ENCODE data around the gene CFAP119.

The CFAP119 gene

DNA sequence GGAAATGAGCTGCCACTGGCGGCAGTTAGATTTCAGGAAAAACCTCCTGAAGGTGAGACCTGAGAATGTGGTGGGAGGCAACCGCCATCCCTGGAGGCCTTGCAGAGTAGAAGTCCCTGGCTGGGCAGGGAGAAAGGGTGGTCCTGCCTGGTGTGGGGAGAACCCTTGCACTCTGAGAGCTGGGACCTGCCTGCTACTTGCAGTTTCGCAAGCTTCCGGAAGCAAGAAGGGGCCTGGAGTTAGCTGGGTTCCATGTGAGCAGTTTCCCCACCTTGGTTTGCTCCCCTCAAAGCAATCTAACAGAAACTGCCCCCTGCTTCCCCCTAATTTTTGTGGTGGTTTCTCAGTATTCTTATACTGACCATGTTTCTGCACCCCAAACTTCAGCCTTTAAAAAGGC, 18.7 kb upstream of the CFAP119 start:
- peak; percentile 60 for DNase-seq

DNA sequence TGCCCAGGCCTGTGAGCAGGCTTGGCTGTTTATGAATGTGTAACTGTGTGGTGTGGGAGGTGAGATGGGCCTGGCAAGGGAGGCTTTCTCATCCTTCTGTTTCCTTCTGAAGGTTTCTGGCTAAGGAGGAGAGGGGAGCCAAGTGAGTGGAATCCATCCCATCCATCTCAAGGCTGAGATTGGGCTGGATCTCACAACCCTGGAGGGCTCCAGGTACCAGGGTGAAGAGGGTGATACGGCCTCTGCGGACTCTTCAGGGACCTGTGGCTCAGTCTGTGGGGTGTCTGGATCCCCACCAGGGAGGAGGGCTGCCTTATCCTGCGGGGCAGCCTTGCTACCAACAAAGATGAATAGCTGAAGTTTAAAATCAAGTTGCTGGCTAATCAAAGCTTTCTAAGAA, 18.2 kb upstream of the CFAP119 start:
- no peak for DNase-seq

DNA sequence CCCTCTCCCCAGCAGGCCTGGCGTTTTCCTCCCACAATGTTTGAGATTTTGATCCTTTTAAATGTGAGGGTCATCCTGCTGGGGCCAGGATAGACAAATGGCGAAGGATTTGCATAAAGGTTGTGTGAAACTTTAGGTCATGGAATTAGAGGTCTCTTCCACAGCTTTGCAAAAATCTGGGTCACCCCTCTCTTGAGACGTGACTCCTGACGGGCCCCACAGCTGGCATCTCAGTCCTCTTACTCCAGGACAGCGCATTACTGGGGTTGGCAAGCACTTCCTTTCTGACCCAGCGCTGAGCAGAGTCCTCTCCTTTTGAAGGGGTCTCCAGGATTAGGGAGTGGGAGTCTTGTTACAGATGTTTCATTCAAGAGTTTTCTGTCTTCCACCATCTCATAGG, 17.7 kb upstream of the CFAP119 start:
- DNase-seq, result no peak

DNA sequence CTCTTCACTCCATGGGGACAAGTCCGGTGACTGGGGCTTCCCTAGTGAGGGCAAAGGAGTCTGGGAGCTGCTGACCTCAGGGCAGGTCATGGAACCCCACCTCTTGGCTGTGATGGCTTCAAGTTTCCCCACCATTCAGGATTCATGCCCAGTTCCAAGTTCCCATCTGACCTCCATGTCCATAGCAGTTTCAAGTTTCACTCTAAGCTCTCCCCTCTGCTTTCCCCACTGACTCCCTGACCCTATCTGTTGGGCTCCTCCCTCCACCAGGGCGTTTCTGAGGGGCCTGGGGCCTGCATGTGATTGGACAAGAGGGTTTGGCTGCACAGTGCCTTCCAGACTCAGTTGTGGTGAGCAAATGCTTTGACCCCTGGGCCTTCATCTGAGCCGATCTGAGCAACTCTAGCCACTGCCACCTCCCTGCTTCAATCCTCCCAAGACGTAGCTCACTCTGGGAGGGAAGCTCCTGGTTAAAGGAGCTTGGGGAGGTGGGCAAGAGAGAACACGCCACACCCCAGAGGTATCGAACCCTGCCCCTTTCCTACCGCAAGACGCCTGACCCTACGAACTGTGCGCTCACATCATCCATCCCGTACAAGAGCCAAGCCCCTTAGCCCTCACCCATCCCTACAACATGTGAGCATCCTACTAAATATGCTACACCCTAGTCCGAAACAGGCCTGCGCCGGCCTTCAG, 16.8 kb upstream of the CFAP119 start:
- DNase-seq, result no peak

DNA sequence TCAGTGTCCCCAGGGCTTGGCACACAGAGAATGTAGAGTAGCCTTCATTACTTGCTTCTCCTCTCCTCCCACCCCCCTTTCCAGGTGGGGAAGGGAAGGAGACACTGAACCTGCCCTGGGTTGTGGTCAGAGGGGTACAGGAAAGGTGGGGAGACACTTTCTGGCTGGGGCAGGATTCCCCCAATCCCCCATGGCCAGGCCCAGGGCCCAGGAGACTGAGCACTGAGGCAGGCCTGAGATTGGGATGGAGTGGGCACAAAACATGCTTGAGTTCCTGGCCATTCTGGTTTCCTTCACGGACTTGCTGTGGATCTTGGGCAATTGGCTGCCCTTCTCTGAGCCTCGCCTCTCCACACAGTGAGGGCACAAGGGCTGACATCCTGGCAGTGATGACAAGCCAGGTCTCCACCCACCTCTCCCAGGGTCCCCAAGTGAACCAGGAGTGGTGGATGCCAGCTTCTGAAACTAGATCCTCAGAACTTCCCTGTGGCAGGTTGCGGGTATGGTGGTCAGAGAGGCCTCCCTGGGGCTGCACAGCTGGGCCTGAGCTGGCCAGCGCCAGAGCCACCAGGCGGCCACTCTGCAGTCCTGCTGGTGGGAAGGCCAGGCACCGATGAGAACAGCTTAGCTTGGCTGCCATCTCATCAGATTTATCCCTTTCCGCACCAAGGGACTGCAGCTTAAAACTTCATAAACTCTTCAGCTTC, 15.9 kb upstream of the CFAP119 start:
- peak; percentile 40 for DNase-seq

DNA sequence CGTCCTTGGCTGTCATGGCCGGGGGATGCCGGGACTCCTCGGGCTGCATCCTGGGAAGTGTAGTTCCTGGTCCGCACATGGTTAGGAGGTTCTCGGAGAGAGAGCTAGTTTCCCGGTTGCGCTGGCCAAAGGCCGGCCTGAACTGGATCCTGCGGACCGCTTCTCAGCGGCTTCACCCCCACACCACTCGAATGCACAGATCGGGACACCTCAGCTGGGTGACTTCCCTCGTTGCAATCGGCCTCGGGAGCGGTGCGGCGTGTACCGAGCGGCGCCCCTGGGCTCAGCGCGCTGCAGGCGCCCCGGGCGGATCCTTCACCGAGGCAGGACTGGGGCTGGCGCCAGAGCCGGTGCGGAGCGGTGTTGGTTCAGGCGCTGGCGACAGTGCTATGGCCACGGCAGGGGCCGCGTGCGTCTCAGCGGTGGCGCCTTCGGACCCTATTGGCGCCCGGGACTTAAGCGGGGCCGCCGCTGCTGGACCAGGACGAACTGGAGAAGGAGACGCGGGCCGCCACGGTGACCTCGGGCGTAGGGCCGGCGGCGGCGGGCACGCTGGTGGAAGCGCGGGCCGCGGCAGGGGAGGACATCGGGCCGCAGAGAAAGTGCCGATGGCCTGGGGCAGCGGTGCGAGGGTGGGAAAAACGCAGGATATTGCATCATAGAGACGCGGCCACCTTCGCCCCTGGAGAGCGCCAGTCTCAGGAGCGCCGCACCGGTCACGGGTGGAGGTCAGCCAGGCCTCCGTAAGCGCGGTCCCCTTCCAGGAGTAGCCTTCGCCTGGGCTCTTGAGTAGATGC, 13.7 kb upstream of the CFAP119 start:
- DNase-seq, result peak; percentile 77

DNA sequence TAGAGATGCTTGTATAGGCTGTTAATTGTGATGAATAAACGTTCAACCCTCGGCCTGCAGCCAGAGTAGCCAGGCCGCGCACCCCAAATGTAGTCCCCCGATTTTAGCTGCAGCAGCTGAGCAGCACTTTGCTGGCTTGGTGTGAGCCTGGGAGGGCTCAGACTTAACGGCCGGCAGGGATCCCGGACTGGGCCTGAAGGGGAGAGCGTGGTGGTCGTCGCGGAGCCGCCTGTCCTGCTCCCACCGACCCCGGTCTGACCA, 13.2 kb upstream of the CFAP119 start:
- DNase-seq, result no peak

DNA sequence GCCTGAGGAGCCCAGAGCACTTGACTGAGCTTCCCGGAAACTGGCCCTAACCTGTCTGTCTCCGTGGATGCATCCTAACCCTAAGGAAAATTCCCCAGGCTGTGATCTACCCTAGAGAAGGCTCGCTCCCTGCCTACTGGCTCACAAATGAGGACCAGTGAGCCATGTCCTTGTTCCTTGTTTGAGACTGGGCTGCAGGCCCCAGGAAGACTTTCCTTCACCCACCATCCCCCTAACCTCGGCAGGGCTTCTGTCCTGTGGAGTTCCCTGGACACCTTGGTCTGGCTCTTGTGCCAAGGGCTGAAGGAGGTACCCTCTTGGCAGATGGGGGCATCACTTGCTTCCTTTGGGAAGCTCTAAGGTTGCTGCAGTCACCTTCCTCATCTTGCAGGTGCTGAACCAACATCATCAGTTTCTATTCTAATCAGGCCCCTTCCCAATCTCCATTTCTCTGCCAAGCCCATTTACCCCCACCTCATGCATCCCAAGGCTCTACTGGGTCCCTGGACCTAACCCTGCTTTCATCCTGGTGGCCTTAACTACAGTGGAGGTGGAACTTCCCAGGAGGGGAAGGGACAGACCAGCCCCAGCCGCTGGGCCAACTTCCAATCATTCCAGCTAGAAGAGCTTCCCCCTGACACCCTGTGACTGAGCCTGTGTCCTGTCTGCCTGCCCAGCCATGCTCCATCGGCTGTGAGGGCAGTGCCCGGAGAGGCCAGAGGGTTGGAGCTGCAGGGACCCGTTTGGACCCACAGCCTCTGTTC, 12.7 kb upstream of the CFAP119 start:
- no peak for DNase-seq

DNA sequence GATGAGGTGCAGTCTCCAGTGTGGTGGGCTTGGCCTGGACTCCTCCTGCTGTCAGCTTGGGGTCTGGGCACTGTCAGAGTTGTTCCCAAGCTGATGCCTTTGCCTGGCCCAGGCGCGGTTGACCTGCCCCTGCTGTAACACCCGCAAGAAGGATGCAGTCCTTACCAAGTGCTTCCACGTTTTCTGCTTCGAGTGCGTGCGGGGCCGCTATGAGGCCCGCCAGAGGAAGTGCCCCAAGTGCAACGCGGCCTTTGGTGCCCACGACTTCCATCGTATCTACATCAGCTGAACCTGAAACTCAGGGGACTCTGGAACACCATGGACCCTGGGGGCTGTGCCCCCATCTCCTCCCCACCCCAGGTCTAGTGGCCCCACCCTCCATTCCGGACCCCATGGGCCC, 12.0 kb upstream of the CFAP119 start:
- peak; percentile 27 for DNase-seq

DNA sequence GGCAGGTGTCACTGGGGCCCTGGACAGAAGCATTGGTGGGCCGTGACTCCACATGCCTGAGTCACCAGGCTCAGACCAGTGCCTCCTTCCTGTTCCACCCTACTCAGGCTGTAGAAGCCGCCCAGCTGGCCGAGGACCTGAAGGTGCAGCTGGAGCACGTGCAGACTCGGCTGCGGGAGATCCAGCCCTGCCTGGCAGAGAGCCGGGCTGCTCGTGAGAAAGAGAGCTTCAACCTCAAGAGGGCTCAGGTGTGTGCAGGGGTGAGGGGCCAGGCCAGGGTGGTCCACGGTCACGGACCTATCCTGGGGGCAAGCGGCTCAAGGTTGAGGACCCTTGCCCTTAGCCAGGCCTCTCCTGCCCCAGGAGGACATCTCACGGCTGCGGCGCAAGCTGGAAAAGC, 9.9 kb upstream of the CFAP119 start:
- no peak for DNase-seq

DNA sequence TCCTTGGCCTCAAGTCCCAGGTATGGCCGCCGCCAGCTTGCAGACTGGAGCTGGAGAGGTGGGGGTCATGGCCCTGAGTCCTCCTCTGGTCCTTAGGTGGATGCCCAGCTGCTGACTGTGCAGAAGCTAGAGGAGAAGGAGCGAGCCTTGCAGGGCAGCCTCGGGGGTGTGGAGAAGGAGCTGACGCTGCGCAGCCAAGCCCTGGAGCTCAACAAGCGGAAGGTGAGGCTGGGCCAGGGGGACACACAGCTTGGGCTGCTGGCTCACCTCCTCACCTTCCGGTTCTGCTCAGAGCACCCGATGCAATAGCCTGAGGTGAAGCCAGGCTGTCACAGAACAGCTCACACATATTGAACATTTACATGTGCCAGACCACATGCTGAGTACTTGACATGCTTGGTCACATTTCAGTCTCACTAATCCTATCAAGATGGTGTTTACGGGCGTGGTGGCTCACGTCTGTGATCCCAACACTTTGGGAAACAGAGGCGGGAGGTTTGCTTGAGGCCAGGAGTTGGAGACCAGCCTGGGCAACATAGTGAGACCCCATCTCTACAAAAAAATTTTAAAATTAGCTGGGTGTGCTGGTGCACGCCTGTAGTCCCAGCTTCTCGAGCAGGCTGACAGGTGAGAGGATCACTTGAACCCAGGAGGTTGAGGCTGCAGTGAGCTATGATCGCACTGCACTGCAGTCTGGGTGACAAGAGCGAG, 7.7 kb upstream of the CFAP119 start:
- DNase-seq, result no peak

DNA sequence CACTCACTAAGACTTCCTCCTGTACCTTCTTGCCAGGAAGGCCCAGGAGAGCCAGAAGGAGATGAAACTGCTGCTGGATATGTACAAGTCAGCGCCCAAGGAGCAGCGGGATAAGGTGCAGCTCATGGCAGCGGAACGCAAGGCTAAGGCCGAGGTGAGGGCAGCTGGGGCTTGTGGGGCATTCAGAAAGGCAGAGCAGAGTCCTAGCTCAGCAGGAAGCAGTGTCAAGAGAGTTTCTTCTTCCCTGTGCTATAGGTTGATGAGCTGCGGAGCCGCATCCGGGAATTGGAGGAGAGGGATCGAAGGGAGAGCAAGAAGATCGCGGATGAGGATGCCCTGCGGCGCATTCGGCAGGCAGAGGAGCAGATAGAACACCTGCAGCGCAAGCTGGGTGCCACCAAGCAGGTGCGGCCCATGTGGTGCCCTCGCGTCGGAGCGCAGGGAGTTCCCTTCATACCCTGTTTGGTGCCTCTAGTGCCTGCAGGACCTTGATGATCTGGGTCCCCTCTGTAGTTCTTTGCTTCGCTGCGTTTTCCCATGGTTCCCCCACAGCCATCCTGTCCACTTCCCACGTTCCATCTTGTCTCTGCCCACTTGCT, 6.8 kb upstream of the CFAP119 start:
- DNase-seq, result no peak

DNA sequence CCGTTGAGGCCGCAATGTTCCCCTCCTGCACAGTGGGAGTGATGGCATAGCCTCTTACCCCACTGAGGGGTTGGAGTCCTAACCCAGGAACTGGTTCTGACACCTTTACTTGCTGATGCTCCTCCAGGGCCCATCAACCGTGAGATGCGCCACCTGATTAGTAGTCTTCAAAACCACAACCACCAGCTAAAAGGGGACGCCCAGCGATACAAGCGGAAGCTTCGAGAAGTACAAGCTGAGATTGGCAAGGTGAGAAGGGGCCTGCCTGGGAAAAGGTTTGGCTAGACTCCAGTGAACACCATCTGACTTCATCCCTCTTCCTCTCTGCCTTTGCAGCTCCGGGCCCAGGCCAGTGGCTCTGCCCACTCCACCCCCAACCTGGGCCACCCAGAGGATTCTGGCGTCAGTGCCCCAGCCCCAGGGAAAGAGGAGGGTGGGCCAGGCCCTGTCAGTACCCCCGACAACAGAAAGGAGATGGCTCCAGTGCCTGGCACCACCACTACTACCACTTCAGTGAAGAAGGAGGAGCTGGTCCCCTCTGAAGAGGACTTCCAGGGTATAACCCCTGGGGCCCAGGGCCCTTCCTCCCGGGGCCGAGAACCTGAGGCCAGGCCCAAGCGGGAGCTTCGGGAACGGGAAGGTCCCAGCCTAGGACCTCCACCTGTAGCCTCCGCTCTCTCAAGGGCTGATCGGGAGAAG, 6.1 kb upstream of the CFAP119 start:
- DNase-seq, result no peak

DNA sequence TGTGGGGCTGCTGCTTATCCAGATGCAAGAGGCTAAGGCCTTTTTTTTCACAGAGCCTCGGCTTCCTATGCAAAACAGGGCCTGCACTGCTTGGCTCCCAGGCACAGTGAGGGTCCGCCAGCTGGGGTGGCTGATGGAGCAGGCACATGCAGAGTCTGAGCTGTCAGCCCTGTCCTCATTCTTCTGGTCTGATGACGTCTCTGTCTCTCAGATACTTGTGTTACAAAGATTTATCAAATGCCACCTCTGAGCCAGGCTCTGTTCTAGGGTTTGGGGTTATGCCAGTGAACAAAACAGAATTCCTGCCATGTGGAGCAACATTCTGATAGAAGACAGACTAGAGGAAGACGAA, 5.0 kb upstream of the CFAP119 start:
- no peak for DNase-seq

DNA sequence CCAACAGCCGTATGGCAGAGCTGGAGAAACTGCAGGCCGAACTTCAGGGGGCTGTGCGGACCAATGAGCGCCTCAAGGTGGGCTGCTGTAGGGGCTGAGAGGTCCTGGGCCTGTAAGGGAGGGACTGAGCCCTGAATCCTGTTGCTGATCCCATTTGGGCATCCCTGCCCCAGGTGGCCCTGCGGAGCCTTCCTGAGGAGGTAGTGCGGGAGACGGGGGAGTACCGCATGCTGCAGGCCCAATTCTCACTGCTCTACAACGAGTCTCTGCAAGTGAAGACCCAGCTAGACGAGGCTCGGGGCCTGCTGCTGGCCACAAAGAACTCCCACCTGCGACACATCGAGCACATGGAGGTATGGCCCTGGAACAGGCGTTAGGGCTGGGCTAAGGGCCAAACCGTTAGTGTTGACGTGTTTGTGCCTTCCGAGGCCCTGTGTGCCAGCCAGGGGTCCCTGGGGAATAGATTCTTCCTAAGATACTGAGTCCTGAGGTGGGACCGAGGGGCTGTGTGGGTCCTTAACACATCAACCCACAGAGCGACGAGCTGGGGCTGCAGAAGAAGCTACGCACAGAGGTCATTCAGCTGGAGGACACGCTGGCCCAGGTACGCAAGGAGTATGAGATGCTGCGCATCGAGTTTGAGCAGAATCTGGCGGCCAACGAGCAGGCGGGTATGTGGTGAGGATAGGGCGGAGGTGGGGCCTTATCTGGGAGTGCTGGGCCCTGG, 4.5 kb upstream of the CFAP119 start:
- DNase-seq, result no peak

DNA sequence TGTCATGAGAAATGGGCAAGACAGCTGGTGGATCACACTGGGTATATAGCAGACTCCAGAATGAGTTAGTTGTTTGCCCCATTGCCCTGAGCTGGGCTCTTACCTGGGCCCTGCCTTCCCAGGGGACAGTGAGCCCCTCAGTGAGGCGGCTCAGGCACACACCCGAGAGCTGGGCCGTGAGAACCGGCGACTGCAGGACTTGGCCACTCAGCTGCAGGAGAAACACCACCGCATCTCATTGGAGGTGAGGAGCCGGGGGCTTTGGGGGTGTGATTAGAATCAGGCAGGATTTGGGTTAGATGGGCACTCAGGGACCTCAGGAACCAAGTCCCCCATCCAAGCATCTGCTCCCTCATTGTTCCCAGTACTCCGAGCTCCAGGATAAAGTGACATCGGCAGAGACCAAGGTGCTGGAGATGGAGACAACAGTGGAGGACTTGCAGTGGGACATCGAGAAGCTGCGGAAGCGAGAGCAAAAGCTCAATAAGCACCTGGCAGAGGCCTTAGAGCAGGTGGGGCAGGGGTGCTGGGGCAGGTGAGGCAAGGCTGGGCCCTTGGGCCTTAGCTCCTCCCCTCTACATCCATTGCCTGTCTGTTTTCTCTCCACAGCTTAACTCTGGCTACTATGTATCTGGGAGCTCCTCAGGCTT, 3.1 kb upstream of the CFAP119 start:
- DNase-seq, result no peak

DNA sequence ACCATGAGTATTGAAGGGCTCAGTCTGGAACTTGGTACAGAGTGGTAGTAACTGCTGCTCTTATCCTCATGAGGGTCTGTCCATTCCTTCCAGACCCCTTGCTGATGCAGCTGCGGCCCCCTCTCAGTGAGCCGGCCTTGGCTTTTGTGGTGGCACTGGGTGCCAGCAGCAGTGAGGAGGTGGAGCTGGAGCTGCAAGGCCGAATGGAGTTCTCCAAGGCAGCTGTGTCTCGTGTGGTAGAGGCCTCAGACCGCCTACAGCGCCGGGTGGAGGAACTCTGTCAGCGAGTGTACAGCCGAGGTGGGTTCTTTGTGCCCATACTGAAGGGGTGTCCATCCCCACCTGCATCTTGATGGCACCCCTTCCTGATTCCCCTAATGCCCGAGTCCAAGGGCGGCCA, 2.2 kb upstream of the CFAP119 start:
- DNase-seq, result no peak

DNA sequence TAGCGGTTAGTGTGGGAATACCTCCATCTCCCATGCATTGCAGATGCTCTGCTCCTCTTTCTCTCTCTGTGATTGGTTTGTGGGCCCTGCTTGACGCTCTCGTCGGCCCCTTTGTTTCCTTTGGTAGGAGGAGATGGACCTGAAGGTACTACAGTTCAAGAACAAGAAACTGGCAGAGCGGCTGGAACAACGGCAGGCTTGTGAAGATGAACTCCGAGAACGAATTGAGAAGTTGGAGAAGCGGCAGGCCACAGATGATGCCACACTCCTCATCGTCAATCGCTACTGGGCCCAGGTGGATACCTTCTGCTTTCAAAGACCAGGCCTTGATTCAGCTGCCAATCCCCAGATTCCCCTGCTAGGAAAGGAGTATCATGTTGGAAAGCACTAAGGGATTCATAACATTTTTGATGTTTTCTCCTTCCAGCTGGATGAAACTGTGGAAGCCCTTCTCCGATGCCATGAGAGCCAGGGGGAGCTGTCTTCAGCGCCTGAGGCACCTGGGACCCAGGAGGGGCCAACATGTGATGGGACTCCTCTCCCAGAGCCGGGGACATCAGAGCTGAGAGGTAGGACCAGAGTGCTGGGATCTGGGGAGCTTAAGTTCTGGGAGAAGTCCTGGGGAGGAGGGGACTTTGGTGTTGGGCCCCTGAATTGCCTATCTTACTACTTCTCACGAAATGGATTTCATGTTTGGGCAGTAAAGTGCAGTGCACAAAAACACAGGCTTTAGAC, 1.3 kb upstream of the CFAP119 start:
- DNase-seq, result no peak

DNA sequence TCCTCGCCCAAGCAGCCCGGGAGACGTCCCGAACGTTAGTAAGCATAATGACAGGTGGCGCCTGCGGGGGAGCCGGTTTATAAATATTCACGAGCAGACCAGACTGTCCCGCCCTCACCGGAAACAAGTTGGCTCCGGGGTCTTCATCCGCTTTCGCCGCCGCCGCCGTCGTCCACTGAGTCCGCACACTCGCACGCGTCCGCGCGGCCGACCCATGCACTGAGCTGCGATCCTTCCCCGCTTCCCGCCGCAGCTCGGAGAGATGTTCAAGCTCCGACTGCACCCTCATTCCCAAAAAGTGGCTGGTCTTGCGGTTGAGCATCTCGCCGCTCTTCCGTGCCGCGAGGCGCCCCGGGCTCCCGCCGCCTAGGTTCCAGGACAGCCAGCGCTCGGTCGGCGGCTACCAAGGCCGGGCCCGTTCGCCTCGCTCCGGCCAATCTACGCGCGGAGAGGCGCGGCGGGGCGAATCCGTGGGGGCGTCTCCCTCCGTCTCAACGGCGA, 385 bp downstream of the CFAP119 start:
- DNase-seq, result peak; percentile 31
